Panc1 (cell line): ENCODE data around the gene ETNK2. TPM values are rescaled to one million over a fixed set of nuclear protein-coding genes. Genes with fewer than 3 reads are reported as not detected.

Experiments used
- ATAC-seq: fragments of 200-7000 bp; cut with Tn5 transposase; 2 replicates; pipeline ENCODE4 v1.9.1; 2020; ENCODE audit warnings: mild to moderate bottlenecking, moderate library complexity
- BruUV-seq: library from RNA; stranded (reverse); fragments of 400-500 nt; replicated peaks from 2 replicates; lab custom pipeline; 2021; lab: Mats Ljungman, UMichigan
- CTCF ChIA-PET: fragments of 300-600 bp; sonication (Branson Sonifier 250); formaldehyde crosslinking; loops from one replicate; lab custom pipeline; 2022; ENCODE audit warnings: antibody characterized with exemption; lab: Charles Lee
- POLR2A ChIA-PET: fragments of 300-600 bp; sonication (Branson Sonifier 250); formaldehyde crosslinking; loops from one replicate; lab custom pipeline; 2022; ENCODE audit warnings: antibody characterized with exemption; lab: Charles Lee
- DNase-seq: peaks from one replicate; pipeline ENCODE4 v3.0.0-alpha.2; 2010; ENCODE audit warnings: low read depth, low spot score
- H3K27ac ChIP-seq: 2 replicates; pipeline ENCODE4 v1.5.1; 2011; ENCODE audit warnings: mild to moderate bottlenecking, low read length, inconsistent platforms
- H3K27me3 ChIP-seq: fragments of 200-500 bp; sonication (Bioruptor generic); 2 replicates; pipeline ENCODE4 v1.6.0; 2014; ENCODE audit warnings: low read length, inconsistent platforms; ENCODE audit not compliant: control insufficient read depth, insufficient read depth
- H3K36me3 ChIP-seq: fragments of 200-500 bp; sonication (Bioruptor generic); 2 replicates; pipeline ENCODE4 v1.5.1; 2014; ENCODE audit warnings: inconsistent platforms, mild to moderate bottlenecking, low read length, moderate library complexity; ENCODE audit not compliant: control insufficient read depth, insufficient read depth
- H3K4me1 ChIP-seq: 2 replicates; pipeline ENCODE4 v1.5.1; 2011; ENCODE audit warnings: inconsistent platforms, mild to moderate bottlenecking, low read length, moderate library complexity; ENCODE audit not compliant: control insufficient read depth, insufficient read depth
- H3K4me3 ChIP-seq, 2 experiments: 2 replicates each; pipeline ENCODE4 v1.5.1; 2011 to 2012; ENCODE audit warnings: low read depth in 2 of 2, low read length in 2 of 2, mild to moderate bottlenecking in 2 of 2, inconsistent platforms in 1 of 2, moderate library complexity in 1 of 2
- H3K9me3 ChIP-seq: fragments of 200-500 bp; sonication (Bioruptor generic); 2 replicates; pipeline ENCODE4 v1.5.1; 2014; ENCODE audit warnings: low read depth, mild to moderate bottlenecking, inconsistent platforms, low read length, moderate library complexity; ENCODE audit not compliant: control insufficient read depth, insufficient read depth
- CTCF ChIP-seq: fragments of 450-650 bp; IDR thresholded peaks from 2 replicates; pipeline ENCODE4 v1.5.1; 2017; ENCODE audit warnings: mild to moderate bottlenecking
- POLR2AphosphoS5 ChIP-seq: IDR thresholded peaks from 2 replicates; pipeline ENCODE4 v1.6.1; 2012; ENCODE audit warnings: mild to moderate bottlenecking, low read depth, low read length, moderate library complexity
- REST ChIP-seq, 2 experiments: IDR thresholded peaks; 2 replicates each; pipeline ENCODE4 v1.6.1; 2011 to 2012; ENCODE audit warnings: low read depth in 2 of 2, control low read depth in 1 of 2, low read length in 1 of 2, mild to moderate bottlenecking in 1 of 2, moderate library complexity in 1 of 2; ENCODE audit not compliant: insufficient read depth in 1 of 2
- SIN3A ChIP-seq: IDR thresholded peaks from 2 replicates; pipeline ENCODE4 v1.6.1; 2012; ENCODE audit warnings: low read depth, mild to moderate bottlenecking, low read length, moderate library complexity, borderline replicate concordance; ENCODE audit not compliant: insufficient read depth
- TCF7L2 ChIP-seq: IDR thresholded peaks from 2 replicates; pipeline ENCODE4 v1.6.1; 2011; ENCODE audit warnings: mild to moderate bottlenecking, low read depth, low read length, inconsistent platforms
- in situ Hi-C: cut with HindIII; loops from 2 replicates; pipeline ENCODE4 v1.10.0; 2016; ENCODE audit warnings: low sequenced_read_pairs, low pct_unique_long_range_greater_than_20kb
- intact Hi-C: fragments of 100-400 bp; cut with micrococcal nuclease; formaldehyde crosslinking; loops from one replicate; pipeline ENCODE4 v1.10.0; 2022; ENCODE audit not compliant: unreplicated experiment
- total RNA-seq: library from RNA; stranded (reverse); gene quantifications from one replicate; pipeline ENCODE4 v1.2.1, GENCODE V29; 2021; ENCODE audit not compliant: unreplicated experiment

Gene ETNK2
- total RNA-seq, 1 experiment from 2014 or later, result 6.7 TPM

- DNase-seq (no peak), ATAC-seq (no peak)
- in situ Hi-C loops (loop anchor here (25.0 kb wide), 1 partner anchor 280 kb away; the partner anchor contains the start of gene SNRPE), intact Hi-C loops (no loop called here)
- TF ChIP-seq SIN3A, result no peak
- no peak for TF ChIP-seq POLR2AphosphoS5
- TF ChIP-seq REST (IDR thresholded peaks at IDR 0.05; ENCODE audit: insufficient read depth in 1 of 2, low read depth in 2 of 2, low read length in 1 of 2), result no peak
- no peak for TF ChIP-seq TCF7L2
- TF ChIP-seq CTCF, result no peak
- Histone ChIP-seq H3K36me3 (no peaks in the 10 kb centered on the region), H3K9me3 (no peaks in the 10 kb centered on the region), H3K27me3 (no peaks in the 10 kb centered on the region), H3K4me1 (no peaks in the 10 kb centered on the region), H3K27ac (no peak overlapping the region), H3K4me3 (no peak overlapping the region)
- ChIA-PET POLR2A (no interaction called here), CTCF (interaction anchor here (0.6 kb wide), 1 partner anchor 919 kb away, joined by 3 read pairs; no protein-coding TSS in a partner anchor)
- no TSS peak for BruUV-seq
Observed at GRCh38 chr1:204142032-204142974, 9.5 kb downstream of the ETNK2 start.

- CTCF ChIA-PET, result interaction anchor here (0.5 kb wide), 1 partner anchor 16 kb away, joined by 9 read pairs; no protein-coding TSS in a partner anchor
- in situ Hi-C loops, result loop anchor here (25.0 kb wide), 1 partner anchor 279 kb away; the partner anchor contains the start of gene SNRPE
- Histone ChIP-seq H3K27ac (no peak overlapping the region), H3K9me3 (no peaks in the 10 kb centered on the region), H3K27me3 (no peaks in the 10 kb centered on the region), H3K4me1 (no peaks in the 10 kb centered on the region), H3K36me3 (no peaks in the 10 kb centered on the region), H3K4me3 (no peak overlapping the region)
- DNase-seq, result no peak
- POLR2A ChIA-PET, result no interaction called here
- intact Hi-C loops, result no loop called here
- ATAC-seq, result no peak
- TF ChIP-seq CTCF, result no peak
- no peak for TF ChIP-seq REST (IDR thresholded peaks at IDR 0.05; ENCODE audit: insufficient read depth in 1 of 2, low read depth in 2 of 2, low read length in 1 of 2)
- no peak for TF ChIP-seq TCF7L2
- no peak for TF ChIP-seq POLR2AphosphoS5
- TF ChIP-seq SIN3A, result no peak
- BruUV-seq, result no TSS peak
Observed at GRCh38 chr1:204141131-204141530, 10.7 kb downstream of the ETNK2 start.
